KOPT-K1 (cell line): ENCODE results near the gene CAPN15.
"Not testable (repeated sequence)": the region's sequence is repeated elsewhere in the genome, so short reads cannot be mapped to it uniquely, and the experiment has no call there.

Experiments
- H3K27ac ChIP-seq: fragments of 200-600 bp; sonication (generic); 2 replicates; pipeline ENCODE4 v1.5.1; 2016; ENCODE audit warnings: antibody characterized with exemption, mild to moderate bottlenecking, low read depth, low read length; ENCODE audit not compliant: poor library complexity, severe bottlenecking
- H3K36me3 ChIP-seq: fragments of 200-600 bp; sonication (generic); 2 replicates; pipeline ENCODE4 v1.5.1; 2017; ENCODE audit warnings: antibody characterized with exemption, mild to moderate bottlenecking, low read length, moderate library complexity; ENCODE audit not compliant: insufficient read depth
- H3K9me3 ChIP-seq: fragments of 200-600 bp; sonication (generic); 2 replicates; pipeline ENCODE4 v1.5.1; 2017; ENCODE audit warnings: antibody characterized with exemption, low read length, mild to moderate bottlenecking; ENCODE audit not compliant: insufficient read depth, poor library complexity, severe bottlenecking

Gene CAPN15

GRCh38 chr16:500709-501108 is 26.8 kb upstream of the CAPN15 start:
- Histone ChIP-seq H3K9me3 (no peaks in the 10 kb centered on the region), H3K27ac (no peak overlapping the region), H3K36me3 (peaks cover 4% of the 10 kb centered on the region; the same call in 1 of the 2 replicates)

- Histone ChIP-seq H3K27ac (no peak overlapping the region), H3K36me3 (peaks cover 12% of the 10 kb centered on the region; the same call in 1 of the 2 replicates), H3K9me3 (no peaks in the 10 kb centered on the region)
These were observed 25.2 kb upstream of the CAPN15 start for GRCh38 chr16:502179-502943.

GRCh38 chr16:503150-504071 is 24.1 kb upstream of the CAPN15 start:
- Histone ChIP-seq H3K36me3 (peaks cover 12% of the 10 kb centered on the region; the same call in 1 of the 2 replicates), H3K9me3 (no peaks in the 10 kb centered on the region), H3K27ac (no peak overlapping the region)

- Histone ChIP-seq H3K36me3 (peaks cover 17% of the 10 kb centered on the region; the same call in 1 of the 2 replicates), H3K9me3 (no peaks in the 10 kb centered on the region), H3K27ac (no peak overlapping the region)
These were observed 21.9 kb upstream of the CAPN15 start for GRCh38 chr16:505479-506245.

- Histone ChIP-seq H3K27ac (no peak overlapping the region), H3K36me3 (peaks cover 17% of the 10 kb centered on the region; the same call in 1 of the 2 replicates), H3K9me3 (no peaks in the 10 kb centered on the region)
These were observed 21.3 kb upstream of the CAPN15 start for GRCh38 chr16:506246-506546.

GRCh38 chr16:507527-507926 is 20.0 kb upstream of the CAPN15 start:
- H3K27ac ChIP-seq, result not testable (repeated sequence)
- peaks cover 17% of the 10 kb centered on the region; the same call in 1 of the 2 replicates for H3K36me3 ChIP-seq

GRCh38 chr16:507996-508395 is 19.5 kb upstream of the CAPN15 start:
- no peak overlapping the region for H3K27ac ChIP-seq

More at GRCh38 chr16:507527-507926, 20.0 kb upstream of the CAPN15 start:
- not testable (repeated sequence) for H3K9me3 ChIP-seq

GRCh38 chr16:508884-509736 is 18.4 kb upstream of the CAPN15 start:
- no peak overlapping the region for H3K27ac ChIP-seq
- peaks cover 17% of the 10 kb centered on the region; the same call in 1 of the 2 replicates for H3K36me3 ChIP-seq
- H3K9me3 ChIP-seq, result no peaks in the 10 kb centered on the region

More at GRCh38 chr16:507996-508395, 19.5 kb upstream of the CAPN15 start:
- H3K9me3 ChIP-seq, result no peaks in the 10 kb centered on the region
- peaks cover 17% of the 10 kb centered on the region; the same call in 1 of the 2 replicates for H3K36me3 ChIP-seq

GRCh38 chr16:510066-510825 is 17.3 kb upstream of the CAPN15 start:
- Histone ChIP-seq H3K36me3 (peaks cover 28% of the 10 kb centered on the region; the same call in 1 of the 2 replicates), H3K27ac (no peak overlapping the region), H3K9me3 (no peaks in the 10 kb centered on the region)

GRCh38 chr16:512802-513201 is 14.7 kb upstream of the CAPN15 start:
- Histone ChIP-seq H3K9me3 (no peaks in the 10 kb centered on the region), H3K27ac (no peak overlapping the region), H3K36me3 (peaks cover 26% of the 10 kb centered on the region; the same call in 1 of the 2 replicates)

GRCh38 chr16:513950-514349 is 13.6 kb upstream of the CAPN15 start:
- H3K27ac ChIP-seq, result no peak overlapping the region
- peaks cover 29% of the 10 kb centered on the region; the same call in 1 of the 2 replicates for H3K36me3 ChIP-seq
- no peaks in the 10 kb centered on the region for H3K9me3 ChIP-seq

GRCh38 chr16:515175-515938 is 12.2 kb upstream of the CAPN15 start:
- no peaks in the 10 kb centered on the region for H3K9me3 ChIP-seq
- no peak overlapping the region for H3K27ac ChIP-seq
- peaks cover 40% of the 10 kb centered on the region; the same call in 1 of the 2 replicates for H3K36me3 ChIP-seq

- Histone ChIP-seq H3K9me3 (no peaks in the 10 kb centered on the region), H3K36me3 (peaks cover 43% of the 10 kb centered on the region; the same call in 1 of the 2 replicates), H3K27ac (no peak overlapping the region)
These were observed 11.6 kb upstream of the CAPN15 start for GRCh38 chr16:515939-516226.
